ENCODE data around the gene GIMAP7.
"Not testable (repeated sequence)": the region's sequence is repeated elsewhere in the genome, so short reads cannot be mapped to it uniquely, and the experiment has no call there.

The GIMAP7 gene

GRCh38 chr7:150515248-150516147 lies 826 bp downstream of the GIMAP7 start:
- no peak for DNase-seq

GRCh38 chr7:150516956-150517745 lies 2.5 kb downstream of the GIMAP7 start:
- DNase-seq = no peak

GRCh38 chr7:150519310-150519709 lies 4.6 kb downstream of the GIMAP7 start:
- no peak for DNase-seq

GRCh38 chr7:150520145-150520544 lies 5.5 kb downstream of the GIMAP7 start:
- DNase-seq = no peak

GRCh38 chr7:150522931-150523330 lies 8.3 kb downstream of the GIMAP7 start:
- not testable (repeated sequence) for DNase-seq

GRCh38 chr7:150524018-150524417 lies 9.3 kb downstream of the GIMAP7 start:
- no peak for DNase-seq

GRCh38 chr7:150531704-150532103 lies 17.0 kb downstream of the GIMAP7 start:
- no peak for DNase-seq

- DNase-seq = no peak
Measured at GRCh38 chr7:150538259-150538658, 23.6 kb downstream of the GIMAP7 start.

- no peak for DNase-seq
Measured at GRCh38 chr7:150553163-150553562, 38.5 kb downstream of the GIMAP7 start.

- DNase-seq = no peak
Measured at GRCh38 chr7:150556521-150557138, 42.0 kb downstream of the GIMAP7 start.

GRCh38 chr7:150560486-150560885 lies 45.8 kb downstream of the GIMAP7 start:
- no peak for DNase-seq

GRCh38 chr7:150562919-150563318 lies 48.2 kb downstream of the GIMAP7 start:
- no peak for DNase-seq

GRCh38 chr7:150564006-150564405 lies 49.3 kb downstream of the GIMAP7 start:
- DNase-seq = no peak

- no peak for DNase-seq
Measured at GRCh38 chr7:150564566-150564965, 49.9 kb downstream of the GIMAP7 start.

GRCh38 chr7:150565239-150565638 lies 50.6 kb downstream of the GIMAP7 start:
- DNase-seq = no peak

GRCh38 chr7:150566123-150566522 lies 51.5 kb downstream of the GIMAP7 start:
- no peak for DNase-seq

- no peak for DNase-seq
Measured at GRCh38 chr7:150566572-150566971, 51.9 kb downstream of the GIMAP7 start.

- DNase-seq = no peak
Measured at GRCh38 chr7:150567169-150567568, 52.5 kb downstream of the GIMAP7 start, which contains the start of gene GIMAP4. GIMAP4 (plus strand) TSS chr7:150567390; CDS start chr7:150569902, 2,512 bp downstream.

GRCh38 chr7:150567871-150568301 lies 53.2 kb downstream of the GIMAP7 start:
- no peak for DNase-seq

- no peak for DNase-seq
Measured at GRCh38 chr7:150568714-150569113, 54.0 kb downstream of the GIMAP7 start.

- no peak for DNase-seq
Measured at GRCh38 chr7:150569245-150569955, 54.7 kb downstream of the GIMAP7 start.

All from NCI-H345 (cell line).